ENCODE measurements around the gene AFG3L2.

DNA sequence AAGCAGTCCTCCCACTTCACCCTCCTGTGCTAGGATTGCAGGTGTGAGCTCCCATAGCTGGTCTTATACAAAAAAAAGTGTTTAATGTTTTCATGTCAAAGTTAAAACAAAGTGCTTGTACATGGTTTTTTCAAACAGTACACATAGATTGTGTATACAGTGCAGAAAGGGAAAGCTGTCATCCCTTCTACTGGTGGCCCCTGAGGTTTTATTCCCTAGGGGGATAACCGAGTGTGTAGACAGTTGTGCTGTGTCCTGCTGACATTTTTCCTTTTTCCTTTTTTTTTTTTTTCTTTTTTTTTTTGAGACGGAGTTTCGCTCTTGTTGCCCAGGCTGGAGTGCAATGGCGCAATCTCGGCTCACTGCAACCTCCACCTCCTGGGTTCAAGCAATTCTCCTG lies 58.2 kb downstream of the AFG3L2 start:
- TF ChIP-seq, protein P1, sequence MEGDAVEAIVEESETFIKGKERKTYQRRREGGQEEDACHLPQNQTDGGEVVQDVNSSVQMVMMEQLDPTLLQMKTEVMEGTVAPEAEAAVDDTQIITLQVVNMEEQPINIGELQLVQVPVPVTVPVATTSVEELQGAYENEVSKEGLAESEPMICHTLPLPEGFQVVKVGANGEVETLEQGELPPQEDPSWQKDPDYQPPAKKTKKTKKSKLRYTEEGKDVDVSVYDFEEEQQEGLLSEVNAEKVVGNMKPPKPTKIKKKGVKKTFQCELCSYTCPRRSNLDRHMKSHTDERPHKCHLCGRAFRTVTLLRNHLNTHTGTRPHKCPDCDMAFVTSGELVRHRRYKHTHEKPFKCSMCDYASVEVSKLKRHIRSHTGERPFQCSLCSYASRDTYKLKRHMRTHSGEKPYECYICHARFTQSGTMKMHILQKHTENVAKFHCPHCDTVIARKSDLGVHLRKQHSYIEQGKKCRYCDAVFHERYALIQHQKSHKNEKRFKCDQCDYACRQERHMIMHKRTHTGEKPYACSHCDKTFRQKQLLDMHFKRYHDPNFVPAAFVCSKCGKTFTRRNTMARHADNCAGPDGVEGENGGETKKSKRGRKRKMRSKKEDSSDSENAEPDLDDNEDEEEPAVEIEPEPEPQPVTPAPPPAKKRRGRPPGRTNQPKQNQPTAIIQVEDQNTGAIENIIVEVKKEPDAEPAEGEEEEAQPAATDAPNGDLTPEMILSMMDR (IDR thresholded peaks at IDR 0.05; ENCODE audit: insufficient read depth, low read depth, low read length): no peak
- TF ChIP-seq EZH2 (IDR thresholded peaks at IDR 0.05; ENCODE audit: insufficient read depth, low read length): no peak

All from astrocyte (in vitro differentiated cells and primary cell).